ENCODE results near the gene CADPS2.
A peak's percentile ranks its signal among the peaks of the same experiment; 100 is the strongest.

The CADPS2 gene

DNA sequence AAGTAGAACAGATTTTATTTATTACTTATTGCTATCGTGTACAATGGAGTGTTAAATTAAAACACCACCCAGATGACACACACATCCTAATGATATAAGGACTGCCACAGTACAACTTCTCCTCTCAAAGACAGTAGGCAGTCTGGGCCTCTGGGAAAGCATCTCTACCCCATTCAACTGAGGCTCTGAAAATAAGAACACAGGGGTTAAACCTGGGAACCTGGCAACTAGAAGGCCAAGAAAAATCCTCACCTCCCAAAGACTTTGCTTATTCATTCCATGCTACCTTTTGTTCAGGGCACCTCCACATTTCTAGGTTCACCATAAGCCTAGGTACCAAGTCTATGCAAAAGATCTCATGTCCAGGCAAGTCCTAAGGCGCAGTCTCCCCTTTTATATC lies 456.3 kb downstream of the CADPS2 start:
- DNase-seq: no peak

DNA sequence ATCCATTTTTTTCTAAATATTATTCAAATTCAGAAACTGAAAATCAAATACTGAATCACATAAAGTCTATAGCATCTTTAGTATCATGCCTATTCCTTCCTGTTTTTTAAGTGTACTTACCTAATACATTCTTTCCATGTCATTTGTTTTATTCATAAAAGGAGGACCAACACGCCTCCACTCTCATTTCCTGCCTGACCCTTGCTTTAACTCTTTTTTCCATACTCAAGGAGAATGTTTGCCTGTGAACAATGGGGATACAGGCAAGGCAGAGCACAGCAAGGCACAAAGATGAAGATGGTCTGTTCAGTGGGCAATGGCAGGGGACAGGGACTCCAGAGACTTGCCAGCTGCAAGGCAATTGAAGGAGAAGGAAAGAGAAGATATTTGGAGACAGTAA lies 460.5 kb downstream of the CADPS2 start:
- no peak for DNase-seq

DNA sequence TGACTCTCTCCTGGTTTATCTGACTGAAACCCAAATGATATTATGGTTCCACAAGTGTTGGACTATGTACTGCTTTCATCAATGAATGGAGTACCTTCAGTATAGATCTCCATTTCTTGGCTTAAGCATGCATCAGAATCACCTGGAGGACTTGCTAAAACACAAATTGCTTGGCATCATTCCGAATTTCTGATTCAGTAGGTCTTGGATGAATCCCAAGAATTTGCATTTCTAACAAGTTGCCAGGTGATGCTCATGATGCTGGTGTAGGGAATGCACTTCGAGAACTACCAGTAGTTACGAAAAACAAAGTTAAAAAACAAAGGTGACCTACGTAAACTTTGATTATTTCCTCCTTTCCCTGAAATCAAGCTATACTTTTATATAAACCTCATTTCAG lies 462.7 kb downstream of the CADPS2 start:
- no peak for DNase-seq

DNA sequence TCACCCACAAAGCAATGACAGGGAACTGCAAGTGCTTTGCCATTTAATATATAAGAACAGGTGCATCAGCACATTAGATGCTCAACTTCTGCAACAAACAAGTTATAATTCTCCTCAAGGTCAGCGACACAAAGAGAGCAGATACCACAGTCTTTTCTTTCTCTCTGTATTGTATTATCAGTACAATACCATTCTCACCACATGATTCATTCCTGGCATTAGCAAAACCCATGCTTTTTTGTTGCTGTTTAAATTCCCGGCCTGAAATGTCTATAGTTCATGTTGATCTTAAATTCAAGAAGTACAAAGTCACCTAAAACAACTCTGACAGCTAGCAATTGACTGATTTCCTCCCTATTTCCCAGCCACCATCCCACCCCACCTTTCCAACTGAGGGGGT lies 469.9 kb downstream of the CADPS2 start:
- no peak for DNase-seq

DNA sequence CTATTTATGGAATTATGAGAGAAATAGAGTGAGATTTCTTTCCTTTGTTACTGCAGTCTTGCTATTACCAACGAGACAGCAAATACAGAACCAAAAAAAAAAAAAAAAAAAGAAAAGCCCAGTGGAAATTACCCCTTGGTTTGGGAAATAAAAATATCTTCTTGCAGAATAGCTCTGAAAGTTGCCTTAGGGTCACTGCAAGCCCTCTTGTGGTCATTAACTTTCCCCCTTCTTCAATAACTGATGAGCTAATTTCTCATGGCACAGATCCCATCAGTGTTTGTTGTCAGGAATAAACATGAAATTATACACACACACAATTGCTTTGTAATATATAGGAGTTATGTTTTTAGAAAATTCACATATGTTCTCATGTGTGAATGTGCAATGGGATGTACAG lies 470.8 kb downstream of the CADPS2 start:
- DNase-seq: no peak

DNA sequence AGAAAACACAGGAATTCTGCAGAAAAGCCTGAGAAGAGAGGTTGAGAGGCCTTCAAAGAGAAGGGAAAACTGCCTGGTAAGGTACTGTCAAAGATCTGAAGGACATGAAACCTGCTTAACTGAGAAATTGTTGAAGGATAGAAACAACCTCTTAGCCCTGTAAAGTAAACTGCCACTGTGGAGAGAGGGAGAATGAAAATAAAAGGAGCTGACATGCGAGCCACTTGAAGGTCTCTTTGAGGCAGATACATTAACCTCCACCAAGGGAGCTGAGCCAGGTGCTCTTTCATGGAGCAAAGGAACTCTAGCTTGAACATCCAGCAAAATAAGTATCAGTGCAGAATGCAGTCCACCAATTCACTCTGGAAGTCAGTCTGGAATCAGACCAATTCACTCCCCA lies 472.9 kb downstream of the CADPS2 start:
- DNase-seq: no peak

DNA sequence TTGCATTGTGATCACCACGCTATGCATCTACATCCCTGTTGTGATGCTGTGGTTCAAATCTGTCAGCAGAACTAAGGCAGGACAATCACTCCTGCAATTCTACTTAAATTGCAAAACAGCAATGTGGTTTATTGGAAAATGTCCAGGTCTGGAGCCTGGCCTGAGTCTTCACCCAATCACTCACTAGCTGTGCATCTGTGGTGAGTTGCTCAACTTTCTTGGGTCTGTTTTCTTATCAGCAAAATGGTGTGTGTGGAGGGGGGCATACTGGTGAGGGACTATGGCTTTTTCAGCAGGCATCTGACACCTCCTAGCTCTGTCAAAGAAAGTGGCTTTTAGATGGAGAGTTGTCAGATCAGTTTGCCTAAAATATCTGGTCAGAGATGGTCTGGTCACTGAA lies 473.4 kb downstream of the CADPS2 start:
- DNase-seq: no peak

DNA sequence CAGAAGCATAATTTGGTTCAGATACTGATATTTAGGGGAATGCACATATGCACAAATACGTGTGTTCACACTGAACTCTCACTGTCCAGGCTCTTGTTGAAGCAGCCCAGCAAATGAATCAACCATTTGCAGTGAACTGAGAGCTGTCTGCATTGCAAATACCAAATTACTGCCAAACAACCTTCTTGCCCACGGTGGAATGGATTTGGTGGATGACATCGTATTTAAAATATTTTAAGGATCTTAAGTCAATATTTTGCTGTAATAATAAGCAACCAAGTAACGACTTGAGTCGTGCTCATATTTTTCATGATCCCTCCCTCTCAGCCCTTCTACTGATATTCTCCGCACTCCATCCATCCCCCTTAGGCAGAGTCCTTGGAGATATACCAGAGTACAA lies 473.8 kb downstream of the CADPS2 start:
- DNase-seq: no peak

DNA sequence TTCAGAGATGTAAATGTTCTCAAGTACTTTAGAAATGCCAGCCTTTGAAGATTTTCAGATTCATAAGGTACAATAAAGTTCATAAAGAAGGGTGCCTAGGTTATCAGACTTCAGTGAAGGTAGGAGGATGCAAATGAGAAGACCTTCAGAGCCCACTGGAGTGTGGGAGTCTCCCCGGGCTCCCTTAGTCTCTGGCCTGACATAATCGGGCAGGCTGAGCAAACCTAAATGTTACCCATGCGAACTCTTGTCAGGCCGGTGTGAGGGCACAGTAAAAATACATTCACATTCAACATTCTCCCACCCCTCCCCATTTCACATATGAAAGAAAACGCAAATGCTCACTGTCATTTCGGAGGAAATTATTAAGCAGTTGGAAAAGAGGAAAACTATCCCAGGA lies 479.1 kb downstream of the CADPS2 start:
- DNase-seq: no peak

DNA sequence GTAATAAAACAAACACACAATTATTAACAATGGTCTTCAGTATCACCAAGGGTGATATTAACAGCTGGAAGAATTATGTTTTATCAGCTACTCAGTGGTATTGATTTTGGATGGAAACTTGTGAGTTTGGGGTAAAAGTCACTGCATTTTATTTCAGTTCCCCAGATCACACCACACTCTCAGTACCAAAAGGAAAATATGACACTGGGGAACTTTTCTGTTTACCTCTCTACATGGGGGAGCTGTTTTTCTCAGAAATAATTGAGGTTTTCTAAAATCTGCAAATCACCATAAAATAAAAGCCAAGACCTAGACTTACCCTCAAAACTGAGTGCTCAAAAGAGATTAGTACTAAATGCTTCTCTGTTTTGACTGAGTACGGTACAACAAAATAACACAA lies 483.1 kb downstream of the CADPS2 start:
- DNase-seq: no peak

DNA sequence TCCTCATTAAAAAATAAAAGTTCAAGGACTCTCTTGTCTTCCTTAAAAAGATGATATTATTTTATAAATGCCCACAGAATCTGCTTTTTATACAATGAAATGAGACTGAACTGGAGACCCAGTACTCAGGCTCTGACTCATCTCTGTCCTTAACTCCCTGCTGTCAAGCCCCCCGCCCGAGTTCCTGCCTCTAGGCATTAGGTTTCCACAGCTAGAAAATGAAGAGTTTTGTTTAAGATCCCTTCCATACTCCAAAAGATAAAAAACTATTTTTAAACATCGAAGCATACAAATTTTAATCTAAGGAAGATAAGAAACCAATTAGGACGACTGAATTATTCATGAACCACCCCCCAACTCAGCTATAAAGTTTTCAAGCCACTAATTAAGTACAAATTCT lies 484.0 kb downstream of the CADPS2 start:
- no peak for DNase-seq

DNA sequence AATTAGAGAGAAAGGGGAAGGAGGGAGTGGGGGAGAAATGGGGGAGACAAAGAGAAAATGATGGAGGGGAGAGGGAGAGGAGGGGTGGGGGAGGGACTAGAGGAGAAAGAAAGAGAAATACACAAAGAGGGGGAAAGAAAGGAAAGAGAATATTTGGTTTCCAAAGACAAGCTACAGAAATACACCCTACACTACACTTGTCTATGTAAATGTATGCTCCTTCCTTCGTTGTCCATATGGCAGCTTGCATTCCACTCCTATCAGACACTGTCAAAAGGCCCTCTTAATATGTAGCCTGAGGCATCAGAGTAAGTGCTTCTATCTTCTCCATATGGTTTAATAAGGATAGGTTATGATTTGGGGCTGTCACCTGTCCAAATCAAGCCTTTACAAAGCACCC lies 488.9 kb downstream of the CADPS2 start:
- DNase-seq: no peak

DNA sequence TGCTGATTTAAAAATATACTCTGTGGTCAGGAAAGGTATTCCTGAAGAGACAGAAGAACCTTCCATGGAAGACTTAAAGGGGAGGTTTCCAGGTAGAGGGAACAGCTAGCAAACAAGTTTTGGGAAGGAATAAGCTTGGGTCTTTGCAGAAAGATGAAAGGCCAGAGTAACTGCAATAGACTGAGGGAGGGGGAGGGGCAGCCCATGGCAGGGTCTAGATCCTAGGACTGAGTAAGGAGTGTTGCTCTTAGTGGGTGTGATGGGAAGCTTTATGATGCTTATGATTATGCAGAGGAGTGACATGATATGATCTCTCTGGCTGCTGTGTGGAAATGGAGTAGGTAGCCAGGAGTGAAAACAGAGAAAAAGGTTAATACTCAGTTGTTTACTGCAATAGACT lies 491.7 kb downstream of the CADPS2 start:
- no peak for DNase-seq

DNA sequence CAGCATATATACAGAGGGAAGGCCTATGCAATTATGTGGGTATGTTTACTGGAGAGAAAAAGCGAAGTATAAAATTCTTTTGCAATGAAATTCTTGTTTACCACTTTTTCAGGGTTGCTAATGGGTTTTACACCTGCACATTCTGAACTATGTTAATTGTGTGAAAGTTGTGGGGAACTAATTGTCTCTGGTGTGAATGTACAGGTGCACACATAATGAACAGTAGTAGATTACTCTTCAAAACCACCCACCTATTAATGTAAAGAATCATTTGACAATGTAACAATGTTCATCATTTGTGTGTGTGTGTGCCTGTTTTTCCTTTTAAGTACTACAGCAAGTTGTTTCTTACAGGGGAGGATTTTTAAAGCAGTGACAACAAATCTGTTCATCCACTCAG lies 501.7 kb downstream of the CADPS2 start:
- DNase-seq: no peak

DNA sequence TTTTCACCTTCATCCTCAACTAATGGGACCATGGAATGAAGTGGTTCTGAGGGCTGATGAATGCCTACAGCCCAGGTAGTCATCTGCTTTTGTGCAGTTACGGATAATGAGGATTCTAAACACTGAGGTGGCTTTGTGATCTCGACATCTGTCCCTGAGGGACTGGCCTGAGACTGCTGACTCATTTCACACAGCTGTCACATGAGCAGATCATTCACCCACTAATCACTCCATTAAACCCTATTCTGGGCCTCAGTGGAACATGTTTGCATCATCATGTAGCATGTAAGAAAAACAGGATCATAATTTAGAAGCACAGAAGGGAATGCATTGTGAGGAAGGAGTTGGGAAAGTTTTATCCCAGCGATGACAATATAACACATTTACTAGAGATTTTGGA lies 502.3 kb downstream of the CADPS2 start:
- DNase-seq: no peak

DNA sequence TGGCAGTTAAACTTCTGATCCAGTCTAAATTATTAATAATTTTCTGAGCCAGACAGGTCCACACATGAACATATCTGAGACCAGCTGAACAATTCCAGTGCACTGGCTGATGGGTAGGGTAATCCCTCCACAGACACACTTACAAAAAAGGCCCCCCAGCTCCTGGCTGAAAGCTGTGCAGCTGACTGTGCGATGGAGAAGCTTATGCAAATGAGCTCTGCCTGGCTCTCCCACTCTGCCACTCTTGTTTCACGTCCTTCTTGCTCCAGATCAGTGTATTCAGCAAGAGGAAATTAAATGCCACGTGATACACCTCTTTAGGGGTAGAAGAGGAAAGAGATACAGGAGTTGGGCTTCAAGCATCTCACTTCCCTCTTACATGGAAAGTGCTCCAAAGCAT lies 505.3 kb downstream of the CADPS2 start:
- DNase-seq: no peak

DNA sequence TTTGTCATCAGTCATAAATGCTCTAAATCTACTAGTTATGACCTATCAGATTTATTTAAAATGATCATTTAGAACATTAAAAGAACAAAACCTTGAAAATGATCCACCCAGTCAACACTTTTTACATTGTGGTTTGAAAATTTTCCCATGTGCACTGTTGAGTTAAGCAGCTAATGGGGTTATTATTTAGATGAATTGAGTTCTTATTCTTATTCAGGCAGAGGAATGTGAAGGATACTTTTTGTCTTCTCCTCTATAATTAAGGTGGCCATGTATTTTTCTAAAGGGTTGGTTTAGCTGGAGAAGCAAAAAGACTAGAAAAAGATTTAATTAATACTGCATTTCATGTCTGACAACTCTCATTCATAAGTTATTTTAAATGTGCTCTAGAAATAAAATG lies 506.8 kb downstream of the CADPS2 start:
- no peak for DNase-seq

DNA sequence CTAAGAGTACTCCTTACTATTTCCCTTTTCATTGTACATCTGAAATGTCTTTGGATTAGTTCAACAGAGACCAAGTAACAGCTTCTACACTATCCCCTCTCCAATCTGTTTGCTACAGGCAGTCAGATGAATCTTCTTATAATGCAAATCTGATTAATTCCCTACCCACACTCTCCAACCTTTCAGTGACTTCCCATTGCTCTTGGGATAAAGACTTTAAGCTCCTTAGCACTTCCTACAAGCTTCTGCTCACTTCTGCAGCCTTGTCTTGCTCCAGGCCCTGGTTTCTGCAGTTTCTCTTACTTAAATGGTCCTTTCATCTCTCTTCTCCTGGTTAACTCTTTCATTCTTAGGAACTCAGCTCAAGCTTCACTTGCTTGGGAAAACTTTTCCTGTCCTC lies 516.5 kb downstream of the CADPS2 start:
- DNase-seq: no peak

DNA sequence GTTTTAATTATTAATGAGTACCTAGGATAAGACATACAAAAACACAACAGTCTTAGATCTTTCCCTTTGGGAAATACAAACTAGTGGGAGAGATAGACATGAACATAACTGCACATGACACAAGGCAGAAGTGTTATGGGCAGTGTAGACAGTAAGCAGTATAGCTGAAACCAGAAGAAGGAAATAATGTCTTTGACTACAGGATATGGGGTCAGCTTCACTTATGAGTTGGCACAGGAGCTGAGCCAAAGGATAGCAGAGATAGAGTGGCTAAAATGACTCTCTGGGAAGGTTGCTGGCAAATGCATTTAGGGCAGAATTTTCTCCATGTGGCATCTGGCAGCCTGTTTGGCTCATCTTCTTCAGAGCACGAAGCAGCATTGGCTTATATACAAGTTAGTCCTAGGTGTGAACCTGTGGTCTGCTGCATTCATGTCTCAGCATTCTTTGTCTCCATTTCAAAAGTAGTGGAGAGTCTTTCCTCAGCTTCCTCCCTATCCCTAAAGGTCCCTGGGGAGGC lies 521.4 kb downstream of the CADPS2 start:
- no peak for DNase-seq

DNA sequence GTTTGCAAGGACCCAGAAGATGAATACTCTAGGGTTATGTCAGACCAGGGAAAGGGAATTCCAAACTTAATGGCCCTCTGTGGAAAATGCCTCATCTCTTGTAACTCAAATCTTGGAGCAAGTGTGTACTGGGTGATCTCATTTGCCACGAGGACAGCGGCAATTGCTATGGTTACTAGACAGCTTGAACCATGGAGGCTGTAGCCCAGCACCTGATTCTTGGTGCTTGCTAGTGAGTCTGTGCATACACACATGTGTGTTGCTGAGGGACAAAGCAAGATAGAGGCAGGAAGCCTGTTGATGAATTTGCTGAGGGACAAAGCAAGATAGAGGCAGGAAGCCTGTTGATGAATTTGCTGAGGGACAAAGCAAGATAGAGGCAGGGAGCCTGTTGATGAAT lies 523.1 kb downstream of the CADPS2 start:
- DNase-seq: no peak

DNA sequence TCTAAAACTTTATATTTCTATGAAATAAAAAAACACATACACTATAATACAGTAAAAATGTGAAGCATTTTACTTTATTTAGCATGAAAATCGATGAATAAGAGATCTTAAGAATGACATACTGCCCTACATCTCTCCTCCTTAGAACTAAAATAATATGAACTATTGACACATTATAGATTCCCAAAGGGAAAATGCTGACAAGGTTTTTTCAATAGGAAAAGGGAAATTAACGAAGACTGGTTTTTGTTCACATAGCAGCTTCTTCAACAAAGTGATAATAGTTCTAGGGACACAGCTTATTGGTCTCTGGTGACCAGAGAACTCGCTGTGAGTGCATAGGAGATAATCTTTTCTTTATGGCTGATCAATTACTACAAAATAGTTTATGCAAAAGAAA lies 523.8 kb downstream of the CADPS2 start:
- DNase-seq: no peak

DNA sequence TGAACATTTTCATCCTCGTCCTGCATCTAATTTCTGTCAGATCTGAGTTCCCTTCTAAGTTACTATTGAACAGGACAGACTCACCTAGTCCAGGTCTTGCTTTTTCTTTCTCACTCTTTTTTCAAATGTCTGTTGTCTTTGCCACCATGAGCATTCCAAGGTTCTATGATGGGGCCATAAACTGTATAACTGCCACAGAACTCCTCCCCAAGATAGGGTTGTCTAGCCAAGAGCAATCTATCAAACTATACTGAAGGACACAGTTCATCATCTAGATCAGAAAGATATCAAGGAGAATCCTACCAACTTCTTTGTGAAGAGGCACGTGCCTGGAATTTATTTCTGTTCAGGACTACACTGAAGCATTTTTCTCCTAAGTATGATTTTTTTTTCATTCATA lies 531.6 kb downstream of the CADPS2 start:
- DNase-seq: no peak

DNA sequence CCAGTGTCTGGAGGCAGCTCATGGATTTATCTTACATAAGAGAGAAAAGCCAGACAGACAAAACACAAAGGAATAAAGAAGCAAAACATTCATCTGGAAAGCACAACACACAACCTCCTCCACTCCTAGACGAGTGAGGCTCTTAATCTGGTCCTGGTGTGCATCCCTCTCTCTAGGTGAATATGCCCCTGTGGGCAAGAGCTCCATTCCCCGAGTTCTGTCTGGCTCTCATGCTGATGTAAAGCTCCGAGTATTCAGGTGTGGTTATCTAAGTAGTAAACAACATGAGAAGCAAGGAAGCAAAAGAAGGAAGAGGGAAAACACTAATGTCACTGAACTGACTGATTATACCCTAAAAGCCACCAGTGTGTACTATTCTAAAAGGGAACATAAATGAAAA lies 533.8 kb downstream of the CADPS2 start:
- no peak for DNase-seq

DNA sequence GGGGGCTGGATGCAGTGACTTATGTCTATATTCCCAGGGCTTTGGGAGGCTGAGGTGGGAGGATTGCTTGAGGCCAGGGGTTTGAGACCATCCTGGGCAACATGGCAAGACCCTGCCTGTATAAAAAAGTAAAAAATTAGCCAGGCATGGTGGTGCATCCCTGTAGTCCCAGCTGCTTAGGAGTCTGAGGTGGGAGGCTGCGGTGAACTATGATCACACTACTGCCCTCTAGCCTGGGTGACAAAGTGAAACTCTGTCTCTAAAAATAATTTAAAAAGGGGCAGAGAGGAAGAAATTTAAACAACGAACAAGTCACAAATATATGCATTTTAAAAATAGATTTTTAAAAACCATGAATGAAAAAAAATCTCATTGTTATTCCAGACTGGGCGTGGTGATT lies 535.6 kb downstream of the CADPS2 start:
- no peak for DNase-seq

DNA sequence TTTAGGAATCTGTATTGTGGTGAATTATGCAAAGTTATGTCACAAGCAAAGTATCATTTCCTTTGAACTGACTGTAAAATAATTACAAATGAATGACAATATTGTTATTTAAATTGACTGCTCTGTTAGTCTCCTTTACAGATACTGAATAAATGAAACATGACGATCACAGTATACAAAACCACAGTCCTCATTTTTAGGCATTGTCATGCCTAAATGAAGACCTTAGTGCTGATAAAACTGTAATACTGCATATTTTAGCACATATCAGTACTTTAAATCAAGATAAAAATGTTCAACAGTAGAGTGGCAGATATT lies 542.0 kb downstream of the CADPS2 start:
- no peak for DNase-seq

DNA sequence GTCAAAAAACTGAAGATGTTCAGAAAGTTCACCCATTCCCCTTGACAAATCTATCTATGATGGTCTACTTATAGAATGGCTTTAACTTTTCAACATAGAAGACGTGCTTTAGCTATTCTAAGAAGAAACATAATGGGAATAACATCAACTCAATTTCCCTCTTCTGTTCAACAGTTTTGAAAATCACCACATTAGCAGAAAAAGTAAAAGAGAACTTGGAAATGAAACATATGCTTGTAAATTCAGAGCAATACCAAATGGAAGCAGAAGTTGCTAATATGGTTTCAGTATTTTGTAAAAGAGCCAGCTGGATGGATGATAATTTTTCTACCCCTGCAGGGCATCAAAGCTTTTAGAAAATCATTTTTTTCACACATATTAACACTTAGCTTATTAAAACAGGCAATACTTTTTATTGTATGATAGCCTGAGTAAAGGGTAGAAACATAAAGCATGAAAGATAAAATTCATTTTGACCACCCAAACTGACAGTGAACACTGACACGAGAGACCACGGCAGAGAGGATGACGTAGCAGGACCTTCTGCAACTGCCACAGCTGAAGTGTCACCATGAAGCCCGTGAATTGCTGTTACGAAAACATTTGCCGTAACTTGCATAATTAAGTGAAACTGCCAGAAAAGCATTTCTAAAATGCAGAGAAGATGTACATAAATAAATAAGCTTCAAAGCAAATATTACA lies 542.5 kb downstream of the CADPS2 start:
- DNase-seq: peak; percentile 57

All from RPMI8226 (cell line).